ENCODE data around the gene GSK3B.
"Not testable (repeated sequence)": the region's sequence is repeated elsewhere in the genome, so short reads cannot be mapped to it uniquely, and the experiment has no call there.

The GSK3B gene

GRCh38 chr3:120052225-120052624, 42.0 kb downstream of the GSK3B start:
- no peak for DNase-seq

DNA sequence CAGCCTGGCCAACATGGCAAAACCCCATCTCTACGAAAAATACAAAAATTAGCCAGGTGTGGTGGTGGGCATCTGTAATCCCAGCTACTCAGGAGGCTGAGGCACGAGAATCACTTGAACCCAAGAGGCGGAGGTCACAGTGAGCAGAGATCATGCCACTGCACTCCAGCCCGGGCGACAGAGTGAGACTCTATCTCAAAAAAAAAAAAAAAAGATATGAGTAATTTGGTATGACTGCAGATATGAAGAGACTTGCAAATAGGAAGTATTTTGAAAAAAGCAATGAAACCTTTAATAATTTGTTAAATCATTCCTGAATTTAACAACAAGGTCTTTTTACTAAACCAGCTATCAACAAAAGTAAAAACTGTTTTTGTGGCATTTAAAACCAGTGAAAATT, 42.7 kb downstream of the GSK3B start:
- DNase-seq, result not testable (repeated sequence)

DNA sequence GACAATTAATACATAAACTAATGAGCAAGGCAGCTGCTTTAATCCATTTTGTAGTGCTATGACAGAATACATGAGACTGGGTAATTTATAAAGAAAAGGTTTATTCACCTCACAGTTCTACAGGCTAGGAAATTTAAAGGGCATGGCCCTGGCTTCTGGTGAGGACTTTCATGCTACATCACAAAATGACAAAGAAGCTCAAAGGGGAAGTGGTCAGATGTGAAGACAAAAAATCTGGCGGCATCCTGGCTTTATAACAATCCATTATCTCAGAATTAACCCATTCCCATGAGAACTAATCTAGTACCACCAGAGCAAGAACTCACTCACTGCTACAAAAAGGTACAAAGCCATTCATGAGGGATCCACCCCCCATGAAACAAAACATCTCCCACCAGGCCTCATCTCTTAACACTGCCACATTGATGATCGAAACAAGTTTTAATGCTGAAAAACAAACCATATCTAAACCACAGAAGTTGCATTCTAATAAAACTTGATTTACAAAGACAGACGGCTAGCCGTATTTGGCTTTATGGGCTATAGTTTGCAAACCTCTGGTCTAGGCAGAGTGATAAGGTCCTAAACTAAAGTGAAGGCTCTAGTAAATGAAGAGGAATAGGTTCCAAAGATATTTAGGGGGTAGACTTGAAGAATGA, 44.2 kb downstream of the GSK3B start:
- DNase-seq, result no peak

- DNase-seq, result no peak
These were observed 45.2 kb downstream of the GSK3B start for GRCh38 chr3:120049072-120049471.

DNA sequence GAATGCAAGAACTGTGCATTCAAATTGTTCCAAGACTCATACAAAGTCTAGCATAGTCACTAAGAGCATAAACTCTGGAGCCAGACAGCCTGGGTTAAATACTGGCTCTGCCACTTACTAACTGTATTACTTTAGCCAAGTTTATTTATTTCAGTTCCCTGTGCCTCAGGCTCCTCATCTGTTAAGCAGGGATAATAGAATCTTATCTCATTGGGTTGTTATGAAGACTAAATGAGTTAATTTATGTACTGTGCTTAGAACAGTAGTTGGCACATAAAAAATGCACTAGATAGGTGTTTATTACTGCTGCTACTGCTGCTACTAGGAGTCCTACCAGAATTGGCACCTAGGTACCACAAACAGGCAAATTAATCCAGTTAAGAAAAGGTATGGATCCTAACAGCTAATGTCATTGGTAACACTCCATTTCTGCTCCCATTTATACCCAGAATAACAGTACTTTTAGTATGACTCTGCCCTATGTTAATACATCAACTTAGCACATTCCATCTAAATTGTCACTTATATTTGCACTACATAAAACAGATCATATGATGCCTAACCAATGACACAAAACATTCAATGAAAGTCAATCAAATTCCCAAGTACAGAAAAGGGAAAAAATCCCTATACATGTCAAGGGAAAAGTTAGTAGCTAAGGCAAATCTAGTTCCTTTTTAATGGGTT, 45.7 kb downstream of the GSK3B start:
- no peak for DNase-seq

DNA sequence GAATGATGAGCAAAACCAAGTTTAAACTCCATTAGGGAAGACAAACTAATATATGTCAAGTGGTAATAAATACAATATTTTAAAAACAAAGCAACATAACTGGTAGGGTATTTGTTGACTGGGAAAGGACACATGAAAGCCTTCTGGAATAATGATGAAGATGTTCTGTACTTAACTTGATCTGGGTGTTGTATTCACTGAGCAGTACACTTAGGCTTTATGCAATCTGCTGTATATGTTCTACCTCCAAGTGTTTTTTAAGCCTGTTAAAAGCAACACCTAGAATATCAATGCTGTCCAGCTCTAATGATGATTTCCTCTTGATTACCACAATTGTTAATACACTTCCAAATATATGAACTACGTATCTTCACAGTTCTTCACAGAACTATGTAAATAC, 46.6 kb downstream of the GSK3B start:
- DNase-seq, result no peak

- no peak for DNase-seq
These were observed 53.4 kb downstream of the GSK3B start for GRCh38 chr3:120040813-120041377.

DNA sequence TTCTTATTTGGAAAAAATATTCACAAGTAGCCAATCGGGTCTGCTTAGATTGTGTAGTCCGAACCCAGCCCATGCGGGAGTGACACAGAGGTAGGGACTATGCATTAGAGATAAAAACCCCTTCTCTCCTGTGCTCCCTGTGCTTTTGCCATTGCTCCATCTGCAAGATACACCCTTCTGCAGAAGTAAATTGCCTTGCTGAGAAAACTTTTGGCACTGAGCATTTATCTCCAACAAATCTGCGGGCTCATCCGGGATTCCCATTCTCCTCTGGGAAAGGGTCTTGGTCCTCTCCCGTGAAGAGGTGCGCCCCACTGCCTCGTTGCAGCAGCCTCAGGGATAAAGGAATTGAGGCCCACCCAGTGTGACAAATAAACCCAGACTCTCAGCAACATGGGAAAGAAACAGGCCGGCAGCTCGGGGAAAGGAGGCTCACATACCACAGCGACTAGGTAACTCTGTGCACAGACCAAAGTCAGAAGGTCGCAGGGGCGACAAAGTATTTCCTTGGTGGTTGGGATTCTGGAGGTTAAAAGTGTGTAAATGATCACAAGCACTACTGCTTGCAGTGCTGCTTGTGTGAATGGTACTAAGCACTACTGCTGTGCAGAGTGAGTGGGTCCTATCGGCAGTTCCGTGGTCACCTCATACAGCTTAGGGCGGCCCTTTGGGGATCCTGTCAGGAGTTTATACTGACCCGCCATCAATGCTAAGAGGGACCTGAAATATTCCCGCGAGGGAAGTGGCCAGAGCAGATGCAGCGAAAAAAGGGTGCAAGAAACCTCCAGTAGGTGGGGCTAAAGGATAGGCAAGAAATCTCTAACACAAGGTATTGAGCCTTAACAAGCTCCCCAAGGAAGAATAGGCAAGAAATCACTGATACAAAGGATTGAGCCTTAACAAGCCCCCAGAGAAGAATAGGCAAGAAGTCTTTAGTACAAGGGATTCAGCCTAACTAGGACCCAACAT, 54.3 kb downstream of the GSK3B start:
- no peak for DNase-seq

- no peak for DNase-seq
These were observed 60.7 kb downstream of the GSK3B start for GRCh38 chr3:120033596-120033995.

- no peak for DNase-seq
These were observed 62.7 kb downstream of the GSK3B start for GRCh38 chr3:120031561-120031960.

GRCh38 chr3:120029749-120030148, 64.5 kb downstream of the GSK3B start:
- DNase-seq, result no peak

DNA sequence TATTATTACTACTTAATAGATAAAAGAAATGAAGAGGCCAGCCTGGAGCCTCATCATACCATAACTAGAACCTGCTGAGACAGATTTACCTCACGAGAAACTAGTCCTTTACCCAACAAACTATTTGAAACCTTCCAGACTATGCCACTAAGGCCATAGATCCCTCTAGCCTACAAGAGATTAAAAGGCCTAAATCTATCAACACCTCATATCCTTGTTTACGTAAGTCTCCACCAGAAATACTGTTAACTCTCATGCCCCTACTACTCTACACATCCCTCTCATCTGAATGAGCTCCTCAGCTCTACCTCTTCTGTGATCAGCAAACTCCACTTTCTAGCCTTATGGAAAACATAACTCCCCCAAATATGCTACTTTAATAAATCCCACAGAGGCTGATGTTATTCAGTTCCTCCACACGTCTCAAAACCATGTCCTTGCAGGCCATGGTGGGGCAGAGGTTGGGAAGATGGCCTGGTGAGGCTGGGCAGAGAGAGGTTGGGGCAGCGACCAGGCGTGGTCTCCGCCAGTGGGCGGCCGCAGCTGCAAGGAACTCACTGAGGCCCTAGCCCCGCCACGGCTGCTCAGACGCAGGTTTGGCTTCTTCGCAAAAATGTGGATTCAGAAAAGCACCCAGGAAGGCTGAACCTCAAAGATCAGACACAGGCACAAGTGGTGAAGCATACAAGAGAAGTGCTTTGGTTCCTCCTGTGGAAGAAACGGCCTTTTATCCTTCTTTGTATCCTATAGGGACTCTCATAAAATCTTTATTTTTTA, 65.8 kb downstream of the GSK3B start:
- DNase-seq, result no peak

GRCh38 chr3:120027226-120027625, 67.0 kb downstream of the GSK3B start:
- DNase-seq, result no peak

DNA sequence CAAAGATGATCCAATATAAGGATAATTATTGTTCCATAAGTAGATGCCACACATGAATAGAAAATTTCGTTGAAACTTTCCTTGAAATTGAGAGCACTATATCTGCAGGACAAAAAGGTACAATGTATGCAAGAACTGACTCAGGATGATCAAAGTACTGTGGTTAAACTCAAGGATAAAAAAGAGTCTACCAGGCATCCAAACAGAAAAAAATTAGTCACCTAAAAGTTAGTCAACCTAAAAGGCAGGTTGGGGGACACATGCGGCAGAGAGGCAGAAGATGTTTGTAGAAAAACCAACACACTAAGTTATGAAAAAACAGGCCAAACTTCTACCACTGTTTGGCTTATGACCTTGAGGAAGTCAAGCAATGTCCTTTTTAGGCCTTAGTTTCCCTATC, 68.7 kb downstream of the GSK3B start:
- no peak for DNase-seq

DNA sequence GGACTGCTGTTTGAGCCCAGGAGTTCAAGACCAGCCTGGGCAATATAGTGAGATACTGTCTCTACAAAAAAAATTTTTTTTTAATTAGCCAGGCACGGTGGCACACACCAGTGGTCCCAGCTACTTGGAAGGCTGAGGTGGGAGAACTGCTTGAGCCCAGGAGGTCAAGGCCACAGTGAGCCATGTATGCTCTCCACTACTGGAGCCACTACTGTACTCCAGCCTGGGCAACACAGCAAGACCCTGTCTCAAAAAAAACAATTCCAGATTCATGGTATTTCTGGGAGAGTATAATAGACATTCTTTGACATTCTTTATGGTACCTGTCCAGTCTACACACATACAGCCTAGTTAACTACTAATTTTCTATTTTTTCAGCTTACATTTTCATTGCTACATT, 70.1 kb downstream of the GSK3B start:
- no peak for DNase-seq

DNA sequence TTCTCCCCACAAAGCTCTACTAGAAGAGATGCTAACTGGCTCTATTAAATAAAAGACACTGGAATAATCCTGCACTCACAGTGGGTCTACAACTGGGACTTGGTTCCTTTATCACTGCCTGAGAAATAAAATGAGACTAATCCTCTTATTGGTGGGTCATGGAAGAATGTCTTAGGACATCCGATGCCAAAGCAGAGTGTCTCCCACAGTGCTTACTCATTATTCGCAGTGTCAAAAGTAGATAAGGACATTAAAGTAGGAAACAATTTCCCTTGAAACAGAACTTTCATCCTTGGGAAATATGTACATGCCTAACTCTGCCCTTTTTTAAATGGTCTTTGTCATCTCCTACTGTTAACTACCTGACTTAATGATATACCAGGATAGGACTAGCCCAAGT, 71.5 kb downstream of the GSK3B start:
- no peak for DNase-seq

DNA sequence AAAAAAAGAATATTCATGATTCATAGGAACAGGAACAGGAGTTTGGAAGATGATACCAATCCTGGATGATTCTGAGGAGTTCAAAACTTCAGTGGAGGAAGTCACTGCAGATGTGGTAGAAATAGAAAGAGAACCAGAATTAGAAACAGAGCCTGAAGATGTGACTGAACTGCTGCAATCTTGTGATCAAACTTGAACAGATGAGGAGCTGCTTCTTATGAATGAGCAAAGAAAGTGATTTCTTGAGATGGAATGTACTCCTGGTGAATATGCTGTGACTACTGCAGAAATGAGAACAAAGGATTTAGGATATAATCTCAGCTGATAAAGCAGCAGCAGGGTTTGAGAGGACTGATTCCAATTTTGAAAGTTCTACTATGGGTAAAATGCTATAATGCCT, 72.7 kb downstream of the GSK3B start:
- DNase-seq, result no peak

DNA sequence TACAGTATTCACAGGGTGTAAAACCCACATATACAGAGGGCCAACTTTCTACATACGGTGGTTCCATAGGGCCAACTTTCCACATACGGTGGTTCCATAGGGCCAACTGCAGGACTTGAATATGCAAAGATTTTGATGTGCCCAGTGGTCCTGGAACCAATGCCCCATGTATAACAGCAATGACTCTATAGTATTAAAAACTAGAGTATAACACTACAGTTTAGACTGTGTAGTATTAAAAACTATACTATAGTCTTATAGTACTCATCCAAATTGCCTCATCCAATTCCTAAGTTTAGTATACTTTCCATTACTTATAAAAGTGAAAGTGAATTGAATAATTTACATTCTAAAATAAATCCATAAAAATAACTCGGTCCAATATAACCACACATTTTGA, 75.9 kb downstream of the GSK3B start:
- DNase-seq, result no peak

DNA sequence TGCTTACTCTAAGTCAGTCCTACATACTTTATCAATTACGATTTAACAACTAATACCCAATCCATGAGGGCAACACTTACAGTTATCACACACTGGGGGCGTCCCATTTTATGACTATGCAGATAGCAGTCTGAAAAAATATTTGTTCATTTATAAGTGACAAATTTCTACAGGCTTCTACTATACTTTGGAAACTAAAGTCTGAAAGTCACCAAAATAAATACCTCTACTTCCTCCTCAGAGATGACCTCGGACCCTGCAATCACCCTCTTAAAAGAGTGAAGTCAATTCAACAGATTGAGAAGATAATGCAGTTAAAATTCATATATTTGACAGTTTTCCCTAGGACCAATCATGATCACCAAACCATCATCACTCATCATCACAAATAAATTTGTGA, 76.6 kb downstream of the GSK3B start:
- DNase-seq, result no peak

DNA sequence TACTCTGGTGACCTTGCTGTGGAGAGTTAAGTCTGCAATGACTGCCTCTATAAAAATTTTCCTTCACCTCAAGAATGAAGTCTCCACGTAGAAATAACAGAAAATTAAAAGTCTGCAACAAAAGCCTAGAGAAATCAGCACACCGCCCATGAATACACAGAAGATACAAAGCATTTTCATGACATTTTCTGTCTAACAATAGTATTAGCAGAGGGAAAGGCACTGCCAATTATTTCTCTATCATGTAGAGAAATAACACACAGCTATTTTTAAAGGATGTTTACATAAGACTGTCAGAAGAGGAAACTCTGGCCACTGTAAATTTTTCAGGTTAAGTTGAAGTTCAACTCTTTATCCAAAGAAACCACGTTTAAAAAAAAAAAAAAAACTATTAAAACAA, 80.8 kb downstream of the GSK3B start:
- DNase-seq, result no peak

GRCh38 chr3:120005741-120006140, 88.5 kb downstream of the GSK3B start:
- DNase-seq, result not testable (repeated sequence)

DNA sequence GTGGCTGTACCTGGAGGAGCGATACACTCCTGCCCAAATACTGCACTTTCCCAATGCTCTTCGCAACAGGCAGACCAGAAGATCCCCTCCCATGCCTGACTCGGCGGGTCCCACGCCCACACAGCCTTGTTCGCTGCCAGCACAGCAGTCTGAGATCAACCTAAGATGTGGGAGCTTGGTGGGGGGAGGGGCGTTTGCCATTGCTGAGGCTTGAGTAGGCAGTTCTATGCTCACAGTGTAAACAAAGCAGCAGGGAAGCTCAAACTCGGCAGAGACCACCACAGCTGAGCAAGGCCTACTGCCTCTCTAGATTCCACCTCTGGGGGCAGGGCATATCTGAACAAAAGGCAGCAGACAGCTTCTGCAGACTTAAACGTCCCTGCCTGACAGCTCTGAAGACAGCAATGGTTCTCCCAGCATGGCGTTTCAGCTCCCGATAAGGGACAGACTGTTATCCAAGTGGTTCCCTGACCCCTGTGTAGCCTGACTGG, 90.2 kb downstream of the GSK3B start:
- DNase-seq, result not testable (repeated sequence)

All from cortex of kidney (tissue), 1 donor.